SK-N-SH (cell line): ENCODE results near the gene AOAH. TPM values are rescaled to one million over a fixed set of nuclear protein-coding genes. Genes with fewer than 3 reads are reported as not detected.

ENCODE experiments used
- CTCF ChIA-PET: fragments of 300-600, 350-600 bp; formaldehyde crosslinking; extraction: SDS; loops from one replicate; lab custom pipeline; 2021; lab: Yijun Ruan, JAX
- POLR2A ChIA-PET: fragments of 350-600 bp; sonication (Branson Sonifier 250); formaldehyde crosslinking; extraction: SDS; loops from one replicate; lab custom pipeline; 2020; ENCODE audit warnings: antibody characterized with exemption, inconsistent platforms; lab: Yijun Ruan, JAX
- DNase-seq: peaks from one replicate; pipeline ENCODE4 v3.0.0; 2012
- H2AFZ ChIP-seq: fragments of 200-600 bp; sonication (generic); 2 replicates; pipeline ENCODE4 v1.8.1; 2016; ENCODE audit warnings: antibody characterized with exemption, mild to moderate bottlenecking, low read depth
- H3F3A ChIP-seq: fragments of 200-600 bp; sonication (generic); replicated peaks from 2 replicates; pipeline ENCODE3; 2016; ENCODE audit warnings: antibody characterized with exemption, mild to moderate bottlenecking; ENCODE audit not compliant: insufficient read depth
- H3K27ac ChIP-seq, 2 experiments: fragments of 200-500 bp in 1 of 2; fragments of 200-600 bp in 1 of 2; sonication (Bioruptor generic) in 1 of 2; sonication (generic), shearing (Covaris generic) in 1 of 2; 2 replicates each; pipeline versions ENCODE4 v1.5.1 to v1.6.1; 2014 to 2016; ENCODE audit warnings: low read depth in 2 of 2, inconsistent platforms in 1 of 2, low read length in 1 of 2, mild to moderate bottlenecking in 1 of 2, mixed read lengths in 1 of 2
- H3K27me3 ChIP-seq: fragments of 200-600 bp; sonication (generic), shearing (Covaris generic); 2 replicates; pipeline ENCODE4 v1.6.1; 2016; ENCODE audit warnings: mixed run types; ENCODE audit not compliant: insufficient read depth
- H3K36me3 ChIP-seq, 2 experiments: fragments of 200-500 bp in 1 of 2; fragments of 200-600 bp in 1 of 2; sonication (Bioruptor generic) in 1 of 2; sonication (generic) in 1 of 2; replicated peaks in 1 of 2; 2 replicates each; pipeline versions ENCODE3 to v1.5.1; 2014 to 2016; ENCODE audit warnings: low read length in 1 of 2, mild to moderate bottlenecking in 1 of 2; ENCODE audit not compliant: insufficient read depth in 2 of 2, control insufficient read depth in 1 of 2
- H3K4me1 ChIP-seq, 2 experiments: fragments of 200-500 bp in 1 of 2; fragments of 200-600 bp in 1 of 2; sonication (Bioruptor generic) in 1 of 2; sonication (generic), shearing (Covaris generic) in 1 of 2; 2 replicates each; pipeline versions ENCODE4 v1.5.1 to v1.6.1; 2014 to 2016; ENCODE audit warnings: low read depth in 1 of 2, low read length in 1 of 2, mixed run types in 1 of 2; ENCODE audit not compliant: insufficient read depth in 2 of 2, control insufficient read depth in 1 of 2
- H3K4me2 ChIP-seq: fragments of 200-600 bp; sonication (generic), shearing (Covaris generic); 2 replicates; pipeline ENCODE4 v1.6.1; 2017; ENCODE audit warnings: mixed run types
- H3K4me3 ChIP-seq, 2 experiments: fragments of 200-500 bp in 1 of 2; fragments of 200-600 bp in 1 of 2; sonication (Bioruptor generic) in 1 of 2; sonication (generic), shearing (Covaris generic) in 1 of 2; 2 replicates each; pipeline versions ENCODE4 v1.5.1 to v1.8.1; 2014 to 2016; ENCODE audit warnings: low read depth in 2 of 2, inconsistent platforms in 1 of 2, low read length in 1 of 2, mild to moderate bottlenecking in 1 of 2, mixed read lengths in 1 of 2, moderate library complexity in 1 of 2
- H3K79me2 ChIP-seq: fragments of 200-600 bp; sonication (generic); 2 replicates; pipeline ENCODE4 v1.8.1; 2017; ENCODE audit warnings: mild to moderate bottlenecking; ENCODE audit not compliant: insufficient read depth
- H3K9ac ChIP-seq: fragments of 200-600 bp; sonication (generic); 2 replicates; pipeline ENCODE4 v1.6.1; 2017; ENCODE audit warnings: mixed run types
- H3K9me2 ChIP-seq: fragments of 200-600 bp; sonication (generic); 2 replicates; pipeline ENCODE4 v1.6.1; 2017; ENCODE audit warnings: mixed run types
- H3K9me3 ChIP-seq: fragments of 200-600 bp; sonication (generic); 2 replicates; pipeline ENCODE4 v1.6.1; 2017; ENCODE audit warnings: mixed run types, mild to moderate bottlenecking, moderate library complexity
- H4K20me1 ChIP-seq: fragments of 200-600 bp; sonication (generic); 2 replicates; pipeline ENCODE4 v1.6.1; 2017; ENCODE audit warnings: mild to moderate bottlenecking, mixed run types; ENCODE audit not compliant: insufficient read depth
- ELF1 ChIP-seq: IDR thresholded peaks from 2 replicates; pipeline ENCODE4 v1.4.0; 2012
- EZH2phosphoT487 ChIP-seq: fragments of 200-600 bp; sonication (generic); IDR thresholded peaks from 2 replicates; pipeline ENCODE4 v1.6.1; 2017; ENCODE audit warnings: low read depth, mixed run types, mild to moderate bottlenecking, antibody characterized with exemption, moderate library complexity, borderline replicate concordance
- FOSL2 ChIP-seq: IDR thresholded peaks from 2 replicates; pipeline ENCODE4 v1.4.0; 2012; ENCODE audit warnings: low read depth, mild to moderate bottlenecking, moderate library complexity, borderline replicate concordance
- FOXJ3 ChIP-seq: sonication (generic); formaldehyde crosslinking; IDR thresholded peaks from 2 replicates; pipeline ENCODE4 v1.5.1; 2020; ENCODE audit warnings: mild to moderate bottlenecking, missing genetic modification reagents
- MAX ChIP-seq: IDR thresholded peaks from 2 replicates; pipeline ENCODE4 v1.4.0; 2012; ENCODE audit warnings: low read depth
- MEF2A ChIP-seq: IDR thresholded peaks from 2 replicates; pipeline ENCODE4 v1.4.0; 2012; ENCODE audit warnings: low read depth, borderline replicate concordance
- NFIC ChIP-seq: IDR thresholded peaks from 2 replicates; pipeline ENCODE4 v1.4.0; 2012; ENCODE audit warnings: borderline replicate concordance
- PBX3 ChIP-seq: IDR thresholded peaks from 2 replicates; pipeline ENCODE4; 2012
- RAD21 ChIP-seq: IDR thresholded peaks from 2 replicates; pipeline ENCODE4 v1.6.1; 2012; ENCODE audit warnings: mild to moderate bottlenecking, low read length
- RCOR1 ChIP-seq: fragments of 150-350 bp; IDR thresholded peaks from 2 replicates; pipeline ENCODE4 v1.6.1; 2017; ENCODE audit warnings: antibody characterized with exemption, low read length
- RFX5 ChIP-seq: IDR thresholded peaks from 2 replicates; pipeline ENCODE4 v1.6.1; 2012; ENCODE audit warnings: mild to moderate bottlenecking, improper control_type of control experiment, low read length
- TCF12 ChIP-seq: IDR thresholded peaks from 2 replicates; pipeline ENCODE4 v1.4.0; 2012
- ZBTB33 ChIP-seq: IDR thresholded peaks from 2 replicates; pipeline ENCODE4 v1.4.0; 2012; ENCODE audit warnings: low read depth, borderline replicate concordance
- WGBS: methylation state at CpG from one replicate; pipeline ENCODE4 v1.1.6; 2017; ENCODE audit warnings: low lambda C conversion rate; 5-methylcytosine and 5-hydroxymethylcytosine counted together
- polyA plus RNA-seq, 3 experiments: library from polyadenylated mRNA; depleted of rRNA; stranded (reverse); fragments of >200 nt; gene quantifications; 2 replicates each; pipeline ENCODE4 v1.2.3, GENCODE V29; 2012

The AOAH gene
- polyA plus RNA-seq, 1 of the 3 experiments (the other 2 are of a cell fraction): not detected

- Histone ChIP-seq H3K9me3 (no peaks in the 10 kb centered on the region), H3K9me2 (no peaks in the 10 kb centered on the region), H3K4me3 (no peak overlapping the region), H3K36me3 (no peaks in the 10 kb centered on the region), H3K79me2 (no peaks in the 10 kb centered on the region), H2AFZ (no peak overlapping the region), H3K9ac (no peak overlapping the region), H3K27ac (no peak overlapping the region), H3F3A (peaks cover 12% of the 10 kb centered on the region), H4K20me1 (no peaks in the 10 kb centered on the region), H3K27me3 (no peaks in the 10 kb centered on the region), H3K4me1 (peaks cover 14 to 18% of the 10 kb centered on the region in 2 experiments), H3K4me2 (no peak overlapping the region)
- no peak for DNase-seq
- 78% methylated on average over 7 of the region's 7 CpGs for WGBS
- ChIA-PET CTCF (interaction anchor here (0.9 kb wide), 1 partner anchor 174 kb away, joined by 3 read pairs; no protein-coding TSS in a partner anchor), POLR2A (no interaction called here)
- TF ChIP-seq FOSL2: peak; percentile 12; the same call in 1 of the 2 replicates
- no peak for TF ChIP-seq MAX
- TF ChIP-seq MEF2A: no peak
- TF ChIP-seq RFX5: no peak
- TF ChIP-seq ELF1: no peak
- TF ChIP-seq NFIC: no peak
- peak; percentile 34; the same call in 1 of the 2 replicates for TF ChIP-seq TCF12
- no peak for TF ChIP-seq FOXJ3 (CRISPR knock-in tag)
- no peak for TF ChIP-seq RCOR1
Observed at GRCh38 chr7:36661135-36661840, 63.0 kb downstream of the AOAH start.

GRCh38 chr7:36659638-36660341, 64.5 kb downstream of the AOAH start:
- WGBS: 96% methylated on average over 13 of the region's 13 CpGs
- TF ChIP-seq PBX3 (no peak), TCF12 (no peak), ELF1 (no peak), RAD21 (no peak), ZBTB33 (no peak), RCOR1 (no peak), EZH2phosphoT487 (no peak), FOXJ3 (CRISPR knock-in tag) (no peak)
- Histone ChIP-seq H3K4me1 (peaks cover 14 to 18% of the 10 kb centered on the region in 2 experiments), H3K36me3 (no peaks in the 10 kb centered on the region), H3K4me3 (no peak overlapping the region), H3K9ac (no peak overlapping the region), H3F3A (peaks cover 12% of the 10 kb centered on the region), H3K9me2 (no peaks in the 10 kb centered on the region), H3K27ac (peak overlapping the region in 1 of 2 experiments; percentile 85; a peak in 2 of 4 replicates), H2AFZ (no peak overlapping the region), H3K27me3 (no peaks in the 10 kb centered on the region), H3K9me3 (no peaks in the 10 kb centered on the region), H3K79me2 (no peaks in the 10 kb centered on the region), H3K4me2 (peak overlapping the region; percentile 23; the same call in 1 of the 2 replicates), H4K20me1 (no peaks in the 10 kb centered on the region)
- ChIA-PET POLR2A (no interaction called here), CTCF (interaction anchor here (2.4 kb wide), 1 partner anchor 11 kb away, joined by 15 read pairs; no protein-coding TSS in a partner anchor)
- DNase-seq: no peak
